DMS79 (cell line): ENCODE data around the gene SIGLEC6.

Experiments
- DNase-seq: peaks from one replicate; lab custom pipeline; 2025; lab: John Stamatoyannopoulos, UW

The SIGLEC6 gene

DNA sequence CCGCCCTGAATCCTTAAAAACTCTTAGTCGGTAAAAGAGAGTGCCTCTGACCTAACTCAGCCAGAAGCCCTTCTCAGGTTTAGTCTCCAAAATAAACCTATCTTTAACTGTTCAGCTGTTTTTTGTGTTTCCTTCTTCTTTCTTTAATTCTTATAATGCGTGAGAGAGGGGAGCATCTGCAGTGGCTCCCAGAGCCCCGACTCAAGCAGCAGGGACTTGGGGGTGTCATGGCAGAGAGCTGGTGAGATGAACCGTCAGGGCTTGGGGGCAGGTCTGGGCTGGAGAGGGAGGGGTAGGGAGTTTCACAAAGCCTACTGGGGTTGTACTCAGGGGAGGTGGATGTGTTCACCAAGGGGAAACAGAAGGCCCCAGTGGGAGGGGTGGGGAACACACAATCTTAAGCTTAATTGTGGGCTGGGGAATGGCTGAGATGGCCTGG lies 16.8 kb upstream of the SIGLEC6 start:
- no peak for DNase-seq

DNA sequence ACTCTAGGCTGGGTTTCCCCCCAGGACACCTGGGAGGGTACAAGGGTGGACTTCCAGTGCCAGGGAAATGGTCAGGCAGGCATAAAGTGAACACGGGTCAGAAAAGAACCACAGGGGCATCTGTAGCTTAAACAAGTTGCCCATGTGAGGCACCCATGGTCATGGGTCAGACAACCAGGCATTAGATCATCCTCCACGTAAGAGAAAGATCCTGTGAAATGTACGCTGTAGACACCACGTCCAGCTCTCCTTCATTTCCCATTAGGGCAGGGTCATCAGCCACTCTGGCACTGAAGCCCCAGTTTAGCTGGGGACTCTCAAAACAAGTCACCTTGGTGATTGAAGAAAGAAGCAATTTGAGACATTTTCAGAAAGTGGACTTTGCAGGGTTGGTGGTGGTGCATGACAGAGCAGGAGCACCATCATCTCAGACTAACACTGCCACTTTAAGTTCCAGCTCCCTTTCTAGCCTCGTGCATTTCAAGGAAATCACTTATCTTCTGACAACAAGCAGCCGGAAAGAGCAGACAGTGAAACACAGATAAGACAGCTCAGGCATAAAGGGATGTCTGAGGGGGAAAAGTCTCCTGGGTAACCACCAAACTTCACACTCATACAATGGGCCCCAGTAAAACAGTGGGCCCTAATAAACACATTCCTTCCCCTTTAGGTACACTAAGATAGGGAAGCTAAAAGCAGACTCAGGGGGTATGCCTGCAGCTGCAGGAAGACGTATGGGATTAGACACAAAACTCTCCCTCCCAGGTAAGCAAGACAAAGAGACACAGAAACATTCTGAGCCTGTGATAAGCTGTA lies 16.1 kb upstream of the SIGLEC6 start:
- no peak for DNase-seq

DNA sequence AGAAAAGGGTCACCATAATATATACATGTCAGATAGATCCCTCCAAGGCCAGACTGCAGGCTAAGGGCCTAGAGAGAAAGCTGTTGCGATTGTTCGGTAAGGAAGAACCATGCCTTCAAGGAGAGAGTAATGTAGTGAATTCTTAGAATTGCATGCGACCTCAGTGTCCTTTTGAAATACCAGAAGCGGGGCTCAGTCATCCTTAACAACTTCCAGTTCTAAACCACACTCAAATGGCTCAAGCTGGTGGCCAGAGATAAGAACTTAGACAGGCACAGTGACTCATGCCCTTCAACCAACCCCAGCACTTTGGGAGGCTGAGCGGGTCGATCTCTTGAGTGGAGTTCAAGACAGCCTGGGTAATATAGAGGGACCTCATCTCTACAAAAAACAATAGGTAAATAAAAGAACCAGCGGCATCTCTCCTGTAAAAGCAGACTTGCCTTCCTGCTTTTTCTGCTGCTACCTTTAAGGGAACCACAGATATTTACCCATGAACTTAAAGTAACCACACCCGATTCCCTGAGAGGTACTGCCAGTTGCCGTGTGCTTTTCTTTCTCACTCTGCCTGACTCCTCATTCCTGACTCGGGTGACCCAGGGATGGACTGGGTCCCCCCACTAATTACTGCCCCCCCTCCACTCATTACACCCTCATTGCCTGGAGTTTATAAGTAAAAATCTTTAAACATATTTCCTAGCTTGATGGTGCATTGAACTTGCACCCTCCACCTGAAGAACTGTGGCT lies 15.4 kb upstream of the SIGLEC6 start:
- DNase-seq: no peak

DNA sequence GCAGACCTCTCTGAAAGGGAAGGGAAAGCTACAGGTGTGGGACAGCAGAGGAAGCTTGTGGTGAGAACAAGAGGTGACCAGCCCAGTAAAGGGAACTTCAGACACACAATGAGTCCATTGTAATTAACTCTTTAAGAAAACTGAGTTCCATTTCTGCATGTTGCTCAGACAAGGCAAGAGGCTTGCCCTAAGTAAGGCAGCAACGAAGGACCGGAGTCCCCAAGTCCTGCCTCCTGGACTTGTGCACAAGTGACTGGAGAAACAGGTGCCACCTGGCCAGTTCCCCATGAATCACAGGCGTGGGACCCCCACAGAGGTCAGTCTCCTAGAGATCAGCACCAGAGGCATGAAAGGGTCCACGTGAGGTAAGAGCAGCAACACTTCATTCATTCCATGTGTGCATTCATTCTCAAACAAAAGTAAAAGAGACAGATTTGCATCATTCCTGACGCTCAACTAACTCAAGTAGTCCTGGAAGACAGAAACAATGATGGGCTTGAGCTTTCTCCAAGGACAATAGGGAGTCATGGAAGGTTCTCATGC lies 14.7 kb upstream of the SIGLEC6 start:
- DNase-seq: no peak

DNA sequence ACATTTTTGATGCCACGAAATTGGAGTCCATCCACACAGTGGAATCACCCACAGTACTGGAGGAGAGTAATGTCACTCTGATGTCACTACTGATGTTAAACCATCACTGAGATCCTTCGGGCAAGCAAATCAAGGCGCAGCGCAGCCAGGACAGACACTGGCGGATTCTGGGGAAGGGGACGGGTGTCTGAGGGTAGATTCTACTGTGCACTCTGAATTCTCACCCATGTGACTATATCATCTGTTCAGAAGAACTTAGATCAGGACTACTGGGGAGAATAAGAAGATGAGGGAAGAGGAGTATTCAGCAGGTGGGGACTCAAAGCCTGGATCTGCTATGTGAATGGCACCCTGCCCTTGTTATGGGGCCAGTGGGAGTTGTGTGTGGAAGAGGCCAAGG lies 12.6 kb upstream of the SIGLEC6 start:
- DNase-seq: no peak

DNA sequence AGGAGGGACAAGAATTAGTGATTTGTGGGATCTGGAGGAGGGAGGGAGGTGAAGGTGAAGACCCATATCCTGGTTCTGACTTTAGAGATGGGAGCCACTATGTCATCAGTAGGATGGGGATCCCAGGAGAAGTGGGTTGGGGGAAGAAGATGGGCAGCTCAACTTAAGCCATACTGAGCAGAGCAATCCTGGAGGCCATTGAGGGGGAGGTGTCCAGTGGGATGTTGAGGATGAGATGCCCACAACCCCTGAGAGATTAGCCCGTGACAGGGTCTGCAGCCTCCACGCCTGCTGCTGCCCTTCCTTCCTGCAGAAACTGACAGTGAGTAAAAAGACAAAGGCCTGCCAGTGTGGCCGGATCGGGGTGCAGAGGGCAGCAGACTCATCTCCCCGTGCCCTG lies 11.2 kb upstream of the SIGLEC6 start:
- DNase-seq: no peak

DNA sequence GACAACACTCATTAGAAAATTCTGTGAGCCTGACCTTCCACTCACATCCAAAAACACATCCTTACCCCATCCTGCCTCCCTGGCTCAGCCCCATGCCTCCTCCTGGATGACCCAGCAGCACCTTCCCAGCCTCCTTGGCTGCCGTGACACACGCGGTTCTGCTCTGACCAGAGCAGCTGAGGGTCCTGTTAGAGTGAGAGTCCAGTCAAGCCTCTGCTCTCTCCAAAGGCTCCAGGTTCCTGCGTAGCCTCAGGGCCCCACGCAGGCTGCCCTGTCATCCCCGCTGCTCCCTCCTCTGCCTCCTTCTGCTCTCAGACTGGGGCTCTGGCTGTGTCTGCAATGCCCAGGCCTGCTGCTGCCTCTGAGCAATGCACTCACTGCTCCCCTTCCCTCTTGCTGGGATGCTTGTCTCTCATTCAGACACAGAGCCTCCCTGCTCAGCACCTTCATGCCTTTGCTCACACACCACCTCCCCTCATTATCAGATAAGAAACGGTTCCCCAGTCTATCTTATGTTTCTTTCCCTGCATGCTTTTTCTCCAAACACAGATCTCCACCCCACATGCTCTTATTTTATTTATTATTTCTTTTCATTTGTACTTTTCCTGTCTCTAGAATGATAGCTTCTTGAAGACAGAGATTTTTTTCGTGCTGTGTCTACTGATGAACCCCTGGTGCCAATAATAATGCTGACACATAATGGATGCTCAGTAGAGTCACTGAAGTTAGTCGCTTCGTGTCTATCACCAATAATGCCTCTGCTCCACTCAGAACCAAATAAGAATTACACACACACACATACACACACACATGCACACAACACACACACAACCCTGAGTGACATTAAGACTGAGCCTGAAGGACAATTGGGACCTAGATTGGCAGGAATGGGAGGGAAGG lies 10.2 kb upstream of the SIGLEC6 start:
- no peak for DNase-seq

DNA sequence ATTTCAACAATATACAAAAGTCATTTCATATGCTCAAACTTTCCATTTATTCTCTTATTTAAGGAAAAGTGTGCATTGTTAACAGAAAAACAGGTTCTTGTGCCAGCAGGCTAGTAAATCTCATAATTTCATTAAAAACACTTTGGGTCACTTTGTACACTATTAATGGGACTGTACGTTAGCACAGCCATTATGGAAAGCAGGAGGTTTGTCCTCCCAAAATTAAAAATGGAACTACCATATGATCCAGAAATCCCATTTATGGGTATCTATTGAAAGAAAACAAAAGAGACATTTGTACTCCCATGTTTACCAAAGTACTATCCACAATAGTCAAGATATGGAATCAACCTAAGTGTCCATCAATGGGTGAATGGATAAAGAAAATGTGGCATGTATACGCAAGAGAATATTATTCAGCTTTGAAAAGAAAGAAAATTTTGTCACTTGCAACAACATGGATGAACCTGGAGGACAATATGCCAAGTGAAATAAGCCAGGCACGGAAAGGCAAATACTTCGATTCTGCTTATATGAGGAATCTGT lies 8.4 kb upstream of the SIGLEC6 start:
- no peak for DNase-seq

DNA sequence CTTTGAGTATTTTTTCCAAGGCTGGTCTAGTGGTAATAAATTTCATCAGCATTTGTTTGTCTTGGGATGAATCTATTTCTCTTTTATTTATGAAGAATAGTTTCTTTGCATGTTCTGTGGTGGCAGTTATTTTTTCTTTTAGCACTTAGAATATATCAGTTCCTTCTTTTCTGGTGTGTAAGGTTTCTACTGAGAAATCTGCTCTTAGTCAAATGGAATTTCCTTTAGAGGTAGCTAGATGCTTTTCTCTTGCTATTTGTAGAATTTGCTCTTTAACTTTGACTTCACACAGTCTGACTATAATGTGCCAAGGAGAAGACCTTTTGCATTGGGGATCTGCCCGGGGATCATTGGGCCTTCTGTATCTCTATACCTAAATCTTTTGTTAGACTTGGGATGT lies 4.1 kb upstream of the SIGLEC6 start:
- DNase-seq: no peak

DNA sequence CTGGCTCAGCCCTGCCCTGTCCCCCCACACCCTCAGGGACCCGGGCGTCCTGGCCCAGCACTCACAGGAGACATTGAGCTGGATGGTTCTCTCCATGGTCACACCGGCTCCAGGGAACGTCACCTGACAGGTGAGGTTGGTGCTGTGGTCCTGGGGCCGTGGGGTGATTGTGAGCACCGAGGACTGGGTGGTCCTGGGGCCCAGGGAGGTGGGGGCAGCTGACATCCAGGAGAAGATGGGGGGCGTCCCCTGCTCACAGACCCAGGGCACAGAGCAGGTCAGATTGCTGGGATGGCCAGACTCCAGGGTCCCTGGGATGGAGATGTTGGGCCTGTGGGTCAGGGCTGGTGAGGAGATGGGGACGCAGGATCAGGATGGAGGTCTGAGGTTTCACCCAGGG lies 854 bp downstream of the SIGLEC6 start:
- no peak for DNase-seq

DNA sequence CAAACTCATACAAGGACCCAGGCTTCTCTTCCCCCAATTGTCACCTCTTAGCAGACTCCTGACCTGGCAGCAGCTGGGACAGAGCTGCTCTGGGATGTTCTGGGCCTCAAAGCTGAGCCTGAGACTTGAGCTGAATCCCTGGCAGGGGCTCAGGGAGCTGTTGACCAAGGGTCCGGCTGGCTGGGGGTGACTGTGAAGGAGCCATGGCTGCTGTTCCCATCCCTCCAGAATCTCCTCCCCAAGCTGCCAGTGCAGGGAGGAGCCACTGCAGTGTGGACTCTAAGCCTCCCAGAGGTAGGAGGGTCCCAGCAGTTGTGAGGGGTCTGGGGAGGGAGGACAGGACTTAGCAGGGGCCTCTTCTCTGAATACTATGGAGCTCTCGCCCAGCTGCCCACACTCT lies 2.2 kb downstream of the SIGLEC6 start:
- no peak for DNase-seq

DNA sequence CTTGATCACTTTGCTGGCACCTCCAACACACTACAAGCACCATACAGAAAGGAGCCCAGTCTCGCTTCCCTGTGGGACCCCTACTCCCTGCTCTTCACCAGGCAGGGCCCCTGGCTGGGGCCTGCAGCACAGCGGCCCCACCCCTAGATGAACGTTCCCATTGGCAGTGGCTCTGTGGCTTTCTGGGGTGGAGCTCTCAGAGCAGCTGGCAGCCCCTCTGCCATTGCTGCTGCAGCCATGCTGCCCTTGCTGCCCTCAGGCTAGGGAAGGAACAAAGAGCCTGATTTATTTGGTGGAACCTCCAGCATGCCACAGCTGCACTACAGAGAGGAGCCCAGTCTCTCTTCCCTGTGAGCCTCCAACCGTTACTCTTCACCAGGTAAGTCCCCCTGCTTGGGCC lies 5.8 kb downstream of the SIGLEC6 start:
- no peak for DNase-seq

DNA sequence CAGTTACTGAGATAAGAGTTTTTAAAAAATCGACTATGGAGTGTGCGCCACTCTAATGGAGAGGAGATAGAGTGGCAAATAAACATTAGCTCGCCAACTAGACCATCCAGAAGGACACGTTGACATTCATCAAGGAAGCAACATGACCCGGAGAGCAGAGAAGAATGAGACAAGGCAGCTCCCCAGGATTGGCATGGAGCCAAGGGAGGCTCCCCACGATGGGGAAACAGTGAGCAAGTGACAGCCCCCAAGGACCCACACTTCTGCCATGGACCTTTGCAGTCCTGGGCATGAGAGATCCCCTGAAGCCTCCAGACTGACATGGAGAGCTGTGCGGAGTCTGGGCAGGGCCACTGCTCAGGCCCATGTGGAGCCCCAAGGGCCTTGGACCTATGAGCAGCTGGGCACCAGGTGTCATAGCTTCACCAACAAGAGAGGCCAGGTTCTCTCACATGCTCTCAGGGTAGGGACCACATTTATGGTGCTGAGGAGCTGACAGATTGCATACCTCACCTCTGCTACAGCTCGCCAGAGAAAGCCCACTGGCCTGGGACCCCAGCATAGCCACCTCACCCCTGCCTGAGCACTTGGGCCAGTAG lies 6.7 kb downstream of the SIGLEC6 start:
- DNase-seq: peak; percentile 72

DNA sequence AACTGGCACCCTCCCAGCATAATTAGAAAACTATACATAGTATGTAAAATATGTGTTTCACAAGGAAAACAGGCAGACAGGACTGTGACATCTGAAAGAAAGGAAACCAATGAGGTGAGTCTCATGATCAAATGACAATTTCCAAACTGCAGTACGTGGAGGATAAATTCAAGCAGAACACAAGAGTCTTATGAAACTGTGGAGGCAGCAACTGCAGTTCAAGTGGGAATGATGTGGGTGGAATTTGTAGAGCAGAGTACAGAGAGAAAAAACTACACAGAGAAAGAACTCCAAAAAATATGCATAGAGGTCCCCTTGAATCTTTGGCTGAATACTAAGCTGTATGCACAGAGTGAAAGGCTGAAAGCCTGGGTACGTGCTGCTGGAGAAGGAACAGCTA lies 9.7 kb downstream of the SIGLEC6 start:
- no peak for DNase-seq

DNA sequence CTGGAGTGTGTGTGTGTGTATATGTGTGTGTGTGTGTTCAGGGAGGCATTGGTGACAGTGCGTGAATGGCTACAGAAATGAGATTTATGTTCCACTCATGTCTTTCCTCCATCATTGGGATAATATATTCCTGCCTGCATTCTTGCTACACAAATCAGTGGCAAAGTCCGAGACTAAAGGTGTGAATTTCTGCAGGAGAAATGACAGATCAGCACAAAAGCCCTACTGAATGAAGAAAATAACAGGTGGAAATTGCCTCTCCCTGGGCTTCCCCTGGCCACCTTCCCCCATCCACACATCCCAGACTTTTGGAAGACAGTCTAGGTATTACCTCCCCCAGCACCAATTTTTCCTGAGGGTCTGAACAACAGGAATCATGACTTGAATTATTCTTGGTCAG lies 10.1 kb downstream of the SIGLEC6 start:
- DNase-seq: no peak

DNA sequence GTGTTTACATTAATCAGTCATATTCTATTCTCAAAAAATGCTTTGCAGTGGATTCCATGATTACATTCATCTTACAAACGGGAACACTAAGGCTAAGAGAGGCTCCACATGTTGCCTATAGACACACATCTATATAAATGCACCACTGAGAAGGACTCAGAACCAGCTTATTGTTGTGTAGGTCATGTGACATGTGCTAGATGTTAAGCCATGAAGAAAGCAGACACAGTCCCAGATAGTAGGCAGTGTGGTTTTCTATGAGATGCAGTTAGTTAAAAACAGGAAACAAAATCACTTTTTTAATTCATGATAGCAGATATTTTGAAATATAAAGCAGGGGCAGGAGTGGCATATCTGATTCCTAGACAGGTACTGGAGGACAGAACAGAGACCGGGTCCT lies 10.7 kb downstream of the SIGLEC6 start:
- DNase-seq: no peak

DNA sequence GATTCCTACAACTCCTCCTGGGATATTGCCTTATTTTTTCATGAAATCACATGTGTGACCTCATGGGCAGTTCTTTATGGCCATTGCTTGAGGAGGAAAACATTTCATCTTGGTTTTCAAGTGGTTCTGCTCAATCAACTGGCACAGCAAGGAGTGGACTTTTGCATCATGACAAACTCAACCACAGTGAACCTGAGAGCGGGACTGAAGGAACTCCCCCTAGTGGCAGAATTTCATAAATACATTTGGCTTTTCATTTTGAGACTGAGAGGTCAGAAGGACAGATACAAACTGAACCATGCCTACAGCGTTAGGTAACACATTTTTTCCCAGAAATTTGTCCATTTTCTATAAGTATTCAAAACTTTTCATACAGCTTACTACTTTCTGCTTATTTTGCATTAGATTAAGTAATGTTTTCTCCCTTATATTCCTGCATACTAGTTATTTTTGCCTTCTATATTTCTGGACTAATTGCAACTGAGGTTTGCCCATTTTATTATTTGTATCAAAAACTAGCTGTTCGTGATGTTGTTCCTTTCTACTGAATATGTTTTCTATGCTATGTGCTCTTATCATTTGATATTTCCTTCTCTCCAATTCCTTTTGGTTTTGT lies 16.5 kb downstream of the SIGLEC6 start:
- peak; percentile 2 for DNase-seq

DNA sequence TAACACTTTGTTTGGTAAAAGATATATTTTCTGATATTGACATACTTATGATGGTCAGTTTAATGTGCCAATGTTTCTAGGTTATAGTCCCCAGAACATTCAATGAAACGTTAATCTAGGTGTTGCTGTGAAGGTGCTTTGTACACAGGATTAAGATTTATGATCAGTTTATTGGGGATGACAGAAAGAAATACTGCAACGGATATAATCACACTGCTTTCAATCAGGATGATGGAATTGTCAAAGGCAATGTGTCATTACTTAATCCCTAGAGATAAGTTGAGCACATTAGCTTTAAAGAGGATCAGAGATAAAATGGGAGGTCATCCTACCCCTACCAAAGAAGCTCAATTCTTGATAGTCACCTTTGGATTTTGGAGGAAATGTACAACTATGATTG lies 17.5 kb downstream of the SIGLEC6 start:
- no peak for DNase-seq

DNA sequence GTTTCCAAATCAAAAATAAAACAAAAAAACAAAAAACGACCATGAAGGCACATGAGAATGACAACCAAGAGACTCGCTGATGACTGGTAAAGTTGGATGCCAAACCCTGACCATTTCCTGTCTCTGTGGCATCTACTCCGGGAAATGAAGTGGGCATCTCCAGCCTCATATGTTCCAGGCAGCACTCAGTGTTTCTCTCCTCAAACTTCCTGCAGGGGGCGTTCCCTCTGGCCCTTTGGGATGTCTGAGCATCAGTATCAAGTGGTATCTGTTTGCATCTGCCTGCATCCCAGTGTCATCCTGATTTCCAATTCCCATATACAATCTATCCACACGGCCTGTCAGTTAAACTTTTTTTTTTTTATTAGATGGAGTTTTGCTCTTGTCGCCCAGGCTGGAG lies 20.1 kb downstream of the SIGLEC6 start:
- DNase-seq: no peak

DNA sequence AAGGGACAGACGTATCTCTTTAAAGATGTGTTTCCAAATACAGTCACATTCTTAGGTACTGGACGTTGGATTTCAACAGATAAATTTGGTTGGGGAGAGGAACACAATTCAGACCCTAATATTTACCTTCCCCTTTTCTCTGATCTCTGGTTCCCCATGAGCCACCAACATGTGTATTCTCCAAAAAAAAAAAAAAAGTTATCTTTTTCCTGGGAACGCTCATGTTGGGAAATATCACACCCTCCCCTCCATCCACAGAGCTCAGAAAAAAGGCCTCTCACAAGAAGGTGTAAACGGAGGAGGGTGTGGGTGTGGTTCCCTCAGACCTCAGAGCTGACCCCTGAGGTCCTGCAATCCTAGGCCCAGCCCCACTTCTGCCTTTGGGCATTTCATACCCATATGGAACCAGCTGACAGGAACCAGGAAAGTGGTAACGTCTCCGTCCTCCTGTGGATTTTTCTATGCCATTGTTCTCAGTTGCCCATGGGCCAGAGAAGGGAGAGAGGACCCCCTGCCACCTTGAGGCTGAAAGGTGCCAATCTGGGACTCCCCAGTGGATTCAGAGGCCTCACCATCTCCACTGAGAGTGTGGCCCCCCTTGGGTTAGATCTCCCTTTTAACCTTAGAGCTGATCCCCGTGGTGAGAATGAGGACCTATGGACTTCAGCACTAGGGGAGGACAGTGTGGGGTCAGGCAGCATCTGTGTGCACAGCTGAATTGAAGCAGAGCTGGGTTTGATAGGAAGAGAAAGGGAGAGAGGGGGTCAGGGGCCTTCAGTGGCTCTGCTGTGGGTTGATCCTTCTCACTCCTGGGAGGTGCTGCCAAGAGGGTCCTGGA lies 21.4 kb downstream of the SIGLEC6 start:
- DNase-seq: no peak
